Measurements from ENCODE around the gene PRMT5. TPM values are rescaled to one million over a fixed set of nuclear protein-coding genes. Genes with fewer than 3 reads are reported as not detected.

Gene PRMT5
- total RNA-seq, 1 donor from 2014 or later = 91.6 TPM

DNA sequence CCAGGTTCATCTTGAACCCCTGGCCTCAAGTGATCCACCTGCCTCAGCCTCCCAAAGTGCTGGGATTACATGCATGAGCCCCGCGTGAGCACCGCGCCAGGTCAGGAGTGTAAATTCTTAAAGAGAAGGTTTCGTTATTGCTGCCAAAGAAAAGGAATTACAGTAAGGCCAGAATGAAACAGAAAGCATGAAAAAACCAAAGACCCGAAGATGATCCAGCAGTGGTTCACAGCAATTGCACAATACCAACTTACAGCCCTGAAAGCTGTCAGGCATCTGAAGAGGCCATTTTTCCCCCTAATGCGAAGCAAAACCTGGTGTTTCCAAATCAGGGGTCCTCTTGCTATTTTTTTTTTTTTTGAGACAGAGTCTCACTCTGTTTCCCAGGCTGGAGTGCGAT lies 20.6 kb downstream of the PRMT5 start:
- no peak for DNase-seq (ENCODE audit: low read depth)
- no peak for TF ChIP-seq EZH2 (IDR thresholded peaks at IDR 0.05; ENCODE audit: insufficient read depth, low read length)
- TF ChIP-seq, protein P1, sequence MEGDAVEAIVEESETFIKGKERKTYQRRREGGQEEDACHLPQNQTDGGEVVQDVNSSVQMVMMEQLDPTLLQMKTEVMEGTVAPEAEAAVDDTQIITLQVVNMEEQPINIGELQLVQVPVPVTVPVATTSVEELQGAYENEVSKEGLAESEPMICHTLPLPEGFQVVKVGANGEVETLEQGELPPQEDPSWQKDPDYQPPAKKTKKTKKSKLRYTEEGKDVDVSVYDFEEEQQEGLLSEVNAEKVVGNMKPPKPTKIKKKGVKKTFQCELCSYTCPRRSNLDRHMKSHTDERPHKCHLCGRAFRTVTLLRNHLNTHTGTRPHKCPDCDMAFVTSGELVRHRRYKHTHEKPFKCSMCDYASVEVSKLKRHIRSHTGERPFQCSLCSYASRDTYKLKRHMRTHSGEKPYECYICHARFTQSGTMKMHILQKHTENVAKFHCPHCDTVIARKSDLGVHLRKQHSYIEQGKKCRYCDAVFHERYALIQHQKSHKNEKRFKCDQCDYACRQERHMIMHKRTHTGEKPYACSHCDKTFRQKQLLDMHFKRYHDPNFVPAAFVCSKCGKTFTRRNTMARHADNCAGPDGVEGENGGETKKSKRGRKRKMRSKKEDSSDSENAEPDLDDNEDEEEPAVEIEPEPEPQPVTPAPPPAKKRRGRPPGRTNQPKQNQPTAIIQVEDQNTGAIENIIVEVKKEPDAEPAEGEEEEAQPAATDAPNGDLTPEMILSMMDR (IDR thresholded peaks at IDR 0.05; ENCODE audit: insufficient read depth, low read depth, low read length) = no peak
- peaks cover 10% of the 10 kb centered on the region for H4K20me1 ChIP-seq (ENCODE audit: insufficient read depth, low read length)
- no peak overlapping the region for H3K4me3 ChIP-seq (ENCODE audit: insufficient read depth, low read depth, low read length)
- no peak overlapping the region for H3K27ac ChIP-seq (ENCODE audit: low read depth, low read length)
- H3K4me1 ChIP-seq (ENCODE audit: insufficient read depth, low read length) = no peaks in the 10 kb centered on the region
- no peak overlapping the region for H2AFZ ChIP-seq (ENCODE audit: low read depth, low read length)
- H3K4me2 ChIP-seq (ENCODE audit: low read length) = no peak overlapping the region
- H3K36me3 ChIP-seq (ENCODE audit: insufficient read depth, low read length) = peaks cover 44% of the 10 kb centered on the region
- Mint-ChIP-seq H3K9me3 (ENCODE audit: unreplicated experiment) (no peaks in the 10 kb centered on the region), H3K4me3 (ENCODE audit: unreplicated experiment) (no peak overlapping the region), H3K27me3 (ENCODE audit: low read depth, unreplicated experiment) (no peaks in the 10 kb centered on the region), H3K36me3 (ENCODE audit: low read depth, unreplicated experiment) (peaks cover 13% of the 10 kb centered on the region), H3K27ac (ENCODE audit: unreplicated experiment) (no peak overlapping the region), H3K4me1 (ENCODE audit: low read depth, unreplicated experiment) (no peaks in the 10 kb centered on the region)
- H3K27me3 ChIP-seq (ENCODE audit: insufficient read depth, low read length) = no peaks in the 10 kb centered on the region
- H3K79me2 ChIP-seq (ENCODE audit: insufficient read depth, low read length) = peaks cover 35% of the 10 kb centered on the region
- FAIRE-seq = no peak
- H3K9ac ChIP-seq (ENCODE audit: low read length) = no peak overlapping the region
- H3K9me3 ChIP-seq (ENCODE audit: insufficient read depth, low read depth, low read length) = no peaks in the 10 kb centered on the region

DNA sequence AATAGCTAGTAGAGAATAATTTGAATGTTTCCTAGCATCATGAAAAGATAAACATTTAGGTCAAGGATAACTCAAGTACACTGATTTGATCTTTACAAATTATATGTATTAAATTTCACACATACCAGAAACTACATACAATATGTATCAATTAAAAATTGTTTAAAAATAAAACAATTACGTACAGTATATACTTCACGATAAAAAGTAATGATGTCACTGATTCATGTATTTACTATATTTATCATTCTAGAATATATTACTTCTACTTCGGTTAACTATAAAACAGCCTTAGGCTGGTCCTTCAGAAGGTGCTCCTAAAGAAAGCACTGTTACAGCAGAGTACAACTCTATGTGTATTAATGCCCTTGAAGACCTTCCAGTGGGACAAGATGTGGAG lies 21.7 kb downstream of the PRMT5 start:
- Mint-ChIP-seq H3K36me3 (ENCODE audit: low read depth, unreplicated experiment) (peaks cover 13% of the 10 kb centered on the region), H3K9me3 (ENCODE audit: unreplicated experiment) (no peaks in the 10 kb centered on the region), H3K27ac (ENCODE audit: unreplicated experiment) (no peak overlapping the region), H3K27me3 (ENCODE audit: low read depth, unreplicated experiment) (no peaks in the 10 kb centered on the region), H3K4me1 (ENCODE audit: low read depth, unreplicated experiment) (no peaks in the 10 kb centered on the region), H3K4me3 (ENCODE audit: unreplicated experiment) (no peak overlapping the region)
- H3K36me3 ChIP-seq (ENCODE audit: insufficient read depth, low read length) = peaks cover 51% of the 10 kb centered on the region
- no peak overlapping the region for H3K9ac ChIP-seq (ENCODE audit: low read length)
- H3K4me2 ChIP-seq (ENCODE audit: low read length) = no peak overlapping the region
- H3K27me3 ChIP-seq (ENCODE audit: insufficient read depth, low read length) = no peaks in the 10 kb centered on the region
- no peaks in the 10 kb centered on the region for H3K4me1 ChIP-seq (ENCODE audit: insufficient read depth, low read length)
- peaks cover 26% of the 10 kb centered on the region for H3K79me2 ChIP-seq (ENCODE audit: insufficient read depth, low read length)
- H2AFZ ChIP-seq (ENCODE audit: low read depth, low read length) = no peak overlapping the region
- H3K27ac ChIP-seq (ENCODE audit: low read depth, low read length) = no peak overlapping the region
- FAIRE-seq (no peak), DNase-seq (ENCODE audit: low read depth) (no peak)
- no peaks in the 10 kb centered on the region for H3K9me3 ChIP-seq (ENCODE audit: insufficient read depth, low read depth, low read length)
- no peak overlapping the region for H3K4me3 ChIP-seq (ENCODE audit: insufficient read depth, low read depth, low read length)
- peaks cover 9% of the 10 kb centered on the region for H4K20me1 ChIP-seq (ENCODE audit: insufficient read depth, low read length)
- TF ChIP-seq EZH2 (IDR thresholded peaks at IDR 0.05; ENCODE audit: insufficient read depth, low read length) = no peak
- TF ChIP-seq, protein P1 (IDR thresholded peaks at IDR 0.05; ENCODE audit: insufficient read depth, low read depth, low read length) = no peak

DNA sequence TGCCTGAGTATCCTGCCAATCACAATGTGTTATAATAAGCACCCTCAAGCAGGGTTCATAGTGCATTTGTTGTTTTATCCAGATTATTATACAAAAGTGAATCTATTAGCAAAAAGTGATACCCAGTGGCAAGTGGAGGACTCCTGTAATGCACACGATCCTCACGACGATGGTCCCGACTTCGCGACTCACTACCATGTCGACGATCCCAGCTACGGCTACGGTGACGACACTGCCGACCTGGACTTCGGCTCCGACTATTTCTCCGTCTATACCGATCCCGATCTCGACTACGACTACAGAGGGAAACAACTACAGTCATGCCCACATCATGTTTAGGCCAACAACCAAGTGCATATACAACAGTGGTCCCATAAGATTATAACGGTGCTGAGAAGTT lies 23.1 kb downstream of the PRMT5 start:
- Mint-ChIP-seq H3K4me1 (ENCODE audit: low read depth, unreplicated experiment) (no peaks in the 10 kb centered on the region), H3K36me3 (ENCODE audit: low read depth, unreplicated experiment) (peaks cover 20% of the 10 kb centered on the region)

More for the DNA sequence above, 23.1 kb downstream of the PRMT5 start:
- H3K36me3 ChIP-seq (ENCODE audit: insufficient read depth, low read length) = peaks cover 58% of the 10 kb centered on the region
- H3K27ac ChIP-seq (ENCODE audit: low read depth, low read length) = no peak overlapping the region
- TF ChIP-seq EZH2 (IDR thresholded peaks at IDR 0.05; ENCODE audit: insufficient read depth, low read length) = no peak
- TF ChIP-seq, protein P1 (IDR thresholded peaks at IDR 0.05; ENCODE audit: insufficient read depth, low read depth, low read length) = no peak
- H4K20me1 ChIP-seq (ENCODE audit: insufficient read depth, low read length) = no peaks in the 10 kb centered on the region
- no peak for DNase-seq (ENCODE audit: low read depth)
- H3K27ac Mint-ChIP-seq (ENCODE audit: unreplicated experiment) = no peak overlapping the region
- no peaks in the 10 kb centered on the region for H3K27me3 ChIP-seq (ENCODE audit: insufficient read depth, low read length)
- H3K9me3 Mint-ChIP-seq (ENCODE audit: unreplicated experiment) = no peaks in the 10 kb centered on the region
- H3K4me3 ChIP-seq (ENCODE audit: insufficient read depth, low read depth, low read length) = no peak overlapping the region
- no peaks in the 10 kb centered on the region for H3K27me3 Mint-ChIP-seq (ENCODE audit: low read depth, unreplicated experiment)
- H3K9ac ChIP-seq (ENCODE audit: low read length) = no peak overlapping the region
- H3K4me1 ChIP-seq (ENCODE audit: insufficient read depth, low read length) = no peaks in the 10 kb centered on the region
- peaks cover 13% of the 10 kb centered on the region for H3K79me2 ChIP-seq (ENCODE audit: insufficient read depth, low read length)
- no peak for FAIRE-seq
- H3K4me2 ChIP-seq (ENCODE audit: low read length) = no peak overlapping the region
- no peak overlapping the region for H3K4me3 Mint-ChIP-seq (ENCODE audit: unreplicated experiment)
- H2AFZ ChIP-seq (ENCODE audit: low read depth, low read length) = no peak overlapping the region
- no peaks in the 10 kb centered on the region for H3K9me3 ChIP-seq (ENCODE audit: insufficient read depth, low read depth, low read length)
